Measurements from ENCODE around the gene KLHDC2.

The KLHDC2 gene

DNA sequence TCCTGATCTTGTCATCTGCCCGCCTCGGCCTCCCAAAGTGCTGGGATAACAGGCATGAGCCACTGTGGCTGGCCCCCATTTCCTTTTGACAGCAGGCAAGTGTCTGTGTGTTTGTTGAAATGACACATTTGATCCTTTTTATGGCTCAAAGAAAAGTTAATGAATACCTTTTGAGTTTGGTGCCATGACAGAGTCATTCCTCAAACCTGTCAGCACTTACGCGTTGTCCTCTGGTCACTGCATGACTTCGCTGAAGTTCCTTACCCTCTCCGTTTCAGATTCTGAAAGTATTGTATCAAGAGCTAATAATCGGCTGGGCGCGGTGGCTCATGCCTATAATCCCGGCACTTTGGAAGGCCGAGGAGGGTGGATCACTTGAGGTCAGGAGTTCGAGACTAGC, 52.2 kb downstream of the KLHDC2 start:
- H3K36me3 ChIP-seq (ENCODE audit: insufficient read depth, low read length), result peaks cover 78% of the 10 kb centered on the region
- H3K79me2 ChIP-seq (ENCODE audit: insufficient read depth, low read length), result no peaks in the 10 kb centered on the region
- no peak overlapping the region for H3K4me3 ChIP-seq (ENCODE audit: low read depth, low read length, poor library complexity, severe bottlenecking)
- H3F3A ChIP-seq (ENCODE audit: insufficient read depth, low read length), result no peaks in the 10 kb centered on the region
- no peak overlapping the region for H3K27ac ChIP-seq (ENCODE audit: low read depth, low read length, poor library complexity, severe bottlenecking)
- peaks cover 10% of the 10 kb centered on the region; the same call in 1 of the 2 replicates for H3K9me3 ChIP-seq (ENCODE audit: low read length)
- H3K4me2 ChIP-seq (ENCODE audit: low read length), result no peak overlapping the region
- H3K9me2 ChIP-seq (ENCODE audit: low read depth, low read length), result no peaks in the 10 kb centered on the region
- H2AFZ ChIP-seq (ENCODE audit: low read length), result no peak overlapping the region
- no peak overlapping the region for H3K9ac ChIP-seq (ENCODE audit: low read length)
- no peaks in the 10 kb centered on the region for H3K27me3 ChIP-seq (ENCODE audit: insufficient read depth, low read length)
- TF ChIP-seq EZH2 (IDR thresholded peaks at IDR 0.05; ENCODE audit: borderline replicate concordance, low read length), result no peak
- TF ChIP-seq, protein P1, sequence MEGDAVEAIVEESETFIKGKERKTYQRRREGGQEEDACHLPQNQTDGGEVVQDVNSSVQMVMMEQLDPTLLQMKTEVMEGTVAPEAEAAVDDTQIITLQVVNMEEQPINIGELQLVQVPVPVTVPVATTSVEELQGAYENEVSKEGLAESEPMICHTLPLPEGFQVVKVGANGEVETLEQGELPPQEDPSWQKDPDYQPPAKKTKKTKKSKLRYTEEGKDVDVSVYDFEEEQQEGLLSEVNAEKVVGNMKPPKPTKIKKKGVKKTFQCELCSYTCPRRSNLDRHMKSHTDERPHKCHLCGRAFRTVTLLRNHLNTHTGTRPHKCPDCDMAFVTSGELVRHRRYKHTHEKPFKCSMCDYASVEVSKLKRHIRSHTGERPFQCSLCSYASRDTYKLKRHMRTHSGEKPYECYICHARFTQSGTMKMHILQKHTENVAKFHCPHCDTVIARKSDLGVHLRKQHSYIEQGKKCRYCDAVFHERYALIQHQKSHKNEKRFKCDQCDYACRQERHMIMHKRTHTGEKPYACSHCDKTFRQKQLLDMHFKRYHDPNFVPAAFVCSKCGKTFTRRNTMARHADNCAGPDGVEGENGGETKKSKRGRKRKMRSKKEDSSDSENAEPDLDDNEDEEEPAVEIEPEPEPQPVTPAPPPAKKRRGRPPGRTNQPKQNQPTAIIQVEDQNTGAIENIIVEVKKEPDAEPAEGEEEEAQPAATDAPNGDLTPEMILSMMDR (IDR thresholded peaks at IDR 0.05; ENCODE audit: low read length), result no peak
- no peaks in the 10 kb centered on the region for H3K4me1 ChIP-seq (ENCODE audit: insufficient read depth, low read length, severe bottlenecking)
- H4K20me1 ChIP-seq (ENCODE audit: insufficient read depth, low read length), result no peaks in the 10 kb centered on the region

DNA sequence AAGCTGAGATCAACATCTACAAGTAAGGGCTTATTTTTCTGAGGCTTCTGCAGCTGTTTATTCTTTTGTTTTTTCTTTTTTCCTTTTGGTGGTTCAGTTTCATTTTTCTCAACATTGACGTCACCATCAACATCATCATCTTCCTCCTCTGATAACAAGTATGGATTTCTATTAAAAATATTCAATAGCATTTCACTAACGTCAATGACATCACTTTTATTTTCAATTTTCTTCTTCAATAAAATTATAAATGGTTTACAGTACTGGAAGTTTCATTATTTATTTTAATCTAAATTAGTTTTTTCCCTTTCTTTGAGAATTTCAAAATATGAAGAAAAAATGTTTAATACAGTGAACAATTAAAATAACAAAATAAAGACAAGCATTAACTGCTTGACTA, 60.7 kb downstream of the KLHDC2 start:
- Histone ChIP-seq H3K4me1 (ENCODE audit: insufficient read depth, low read length, severe bottlenecking) (no peaks in the 10 kb centered on the region), H3K9ac (ENCODE audit: low read length) (no peak overlapping the region), H3K9me3 (ENCODE audit: low read length) (no peaks in the 10 kb centered on the region), H3K9me2 (ENCODE audit: low read depth, low read length) (no peaks in the 10 kb centered on the region), H3K4me3 (ENCODE audit: low read depth, low read length, poor library complexity, severe bottlenecking) (no peak overlapping the region), H3K27me3 (ENCODE audit: insufficient read depth, low read length) (no peaks in the 10 kb centered on the region), H3F3A (ENCODE audit: insufficient read depth, low read length) (no peaks in the 10 kb centered on the region), H2AFZ (ENCODE audit: low read length) (no peak overlapping the region), H3K36me3 (ENCODE audit: insufficient read depth, low read length) (peaks cover 96% of the 10 kb centered on the region), H4K20me1 (ENCODE audit: insufficient read depth, low read length) (no peaks in the 10 kb centered on the region), H3K27ac (ENCODE audit: low read depth, low read length, poor library complexity, severe bottlenecking) (no peak overlapping the region), H3K79me2 (ENCODE audit: insufficient read depth, low read length) (no peaks in the 10 kb centered on the region), H3K4me2 (ENCODE audit: low read length) (no peak overlapping the region)
- TF ChIP-seq EZH2 (IDR thresholded peaks at IDR 0.05; ENCODE audit: borderline replicate concordance, low read length), result no peak
- TF ChIP-seq, protein P1 (IDR thresholded peaks at IDR 0.05; ENCODE audit: low read length), result no peak
